Measurements from ENCODE around the gene TULP1.

TULP1 gene

GRCh38 chr6:35485402-35485877, 27.3 kb downstream of the TULP1 start:
- DNase-seq (ENCODE audit: extremely low read depth in 1 of 2, low read depth in 1 of 2), result no peak

GRCh38 chr6:35484921-35485392, 27.7 kb downstream of the TULP1 start:
- no peak for DNase-seq (ENCODE audit: extremely low read depth in 1 of 2, low read depth in 1 of 2)

DNA sequence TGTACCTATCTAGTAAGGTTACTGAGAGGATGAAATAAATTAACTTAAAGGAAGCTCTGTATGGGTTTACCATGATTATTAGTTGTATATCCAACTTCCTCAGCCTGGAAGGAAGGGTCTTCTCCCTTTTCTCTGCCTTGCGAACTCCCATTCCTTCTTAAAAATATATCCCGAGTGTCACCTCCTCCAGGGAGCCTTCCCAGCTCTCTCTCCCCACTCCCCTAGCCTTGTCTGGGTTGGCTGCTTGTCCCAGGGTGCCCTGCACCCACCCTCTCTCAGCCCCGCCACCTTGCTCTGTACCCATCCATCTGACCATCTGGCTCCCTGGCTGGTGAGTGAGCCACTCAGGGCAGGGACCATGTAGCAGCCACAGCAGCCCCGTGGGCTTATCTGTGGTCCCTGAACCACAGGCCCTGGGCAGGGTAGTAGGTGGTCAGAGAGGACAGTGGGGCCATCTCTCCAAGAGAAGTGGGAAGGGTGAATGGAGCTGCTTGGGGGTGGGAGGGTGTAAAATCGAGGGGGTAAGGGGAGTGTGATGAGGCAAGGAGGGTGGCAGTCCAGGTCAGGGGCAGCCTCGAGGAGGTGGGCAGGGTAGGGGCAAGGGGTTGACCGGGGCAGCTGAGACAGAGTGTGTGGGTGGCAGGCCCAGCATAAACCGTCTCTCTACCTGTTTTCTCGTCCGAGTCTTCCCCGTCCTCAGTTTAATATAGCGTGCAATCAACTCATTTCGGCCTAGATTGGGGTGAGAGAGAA, 28.6 kb downstream of the TULP1 start:
- no peak for DNase-seq (ENCODE audit: extremely low read depth in 1 of 2, low read depth in 1 of 2)

DNA sequence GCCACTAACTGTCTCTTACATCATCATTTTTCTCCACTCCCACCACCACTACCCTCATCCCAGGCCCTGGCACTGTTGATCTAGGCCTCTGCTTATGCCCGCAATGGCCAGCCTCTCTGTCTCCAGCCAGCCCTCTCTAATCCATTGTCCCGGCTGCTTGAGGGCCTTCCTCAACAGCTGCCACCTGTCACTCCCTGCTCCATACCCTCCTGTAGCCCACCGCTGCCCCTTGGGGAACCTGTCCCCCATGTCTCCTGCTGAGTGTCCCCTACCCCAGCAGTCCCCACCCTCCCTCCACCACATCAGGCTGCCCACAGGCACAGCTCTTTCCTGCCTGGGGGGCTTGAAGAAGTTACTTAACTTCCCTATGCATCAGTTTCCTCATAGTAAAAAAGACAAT, 29.2 kb downstream of the TULP1 start:
- DNase-seq (ENCODE audit: extremely low read depth in 1 of 2, low read depth in 1 of 2), result no peak

- no peak for DNase-seq (ENCODE audit: extremely low read depth in 1 of 2, low read depth in 1 of 2)
Measured at GRCh38 chr6:35483062-35483461, 29.6 kb downstream of the TULP1 start.

DNA sequence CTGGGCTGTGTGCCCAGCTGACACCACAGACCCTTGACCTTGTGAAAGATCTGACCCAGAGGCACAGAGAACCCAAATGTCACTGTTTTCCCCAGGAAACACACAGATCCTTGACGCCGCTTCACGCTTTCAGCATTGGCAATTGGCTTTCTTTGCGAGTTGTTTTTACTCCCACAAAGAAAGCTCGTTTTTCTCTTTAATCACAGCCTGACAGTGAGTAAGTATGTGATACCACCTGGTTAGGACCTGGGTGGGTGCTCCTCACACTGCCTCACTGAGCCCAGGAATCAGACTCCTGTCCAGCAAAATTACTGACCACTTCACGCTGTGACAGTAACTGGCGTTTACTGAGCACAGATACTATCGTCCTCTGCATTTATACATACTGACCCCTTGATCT, 31.5 kb downstream of the TULP1 start:
- no peak for DNase-seq (ENCODE audit: extremely low read depth in 1 of 2, low read depth in 1 of 2)

DNA sequence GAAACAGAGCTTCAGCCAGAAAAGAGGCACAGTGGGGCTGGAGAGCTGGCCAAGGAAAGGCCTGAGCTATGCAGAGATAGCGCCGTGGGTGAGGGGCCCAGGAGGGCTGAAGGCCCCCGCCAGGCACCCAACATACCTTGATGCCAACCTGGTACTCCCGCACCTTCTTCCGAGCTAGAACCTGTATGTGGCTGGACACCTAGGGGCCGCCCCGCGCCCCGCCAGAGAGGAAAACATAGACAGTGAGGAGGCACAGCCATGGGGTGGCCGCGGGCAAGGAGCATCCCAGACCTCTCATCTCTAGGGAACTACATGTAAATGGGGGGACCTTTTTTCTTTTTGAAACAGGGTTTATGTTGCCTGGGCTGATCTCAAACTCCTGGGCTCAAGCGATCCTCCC, 32.5 kb downstream of the TULP1 start:
- no peak for DNase-seq (ENCODE audit: extremely low read depth in 1 of 2, low read depth in 1 of 2)

- no peak for DNase-seq (ENCODE audit: extremely low read depth in 1 of 2, low read depth in 1 of 2)
Measured at GRCh38 chr6:35478259-35478658, 34.4 kb downstream of the TULP1 start.

DNA sequence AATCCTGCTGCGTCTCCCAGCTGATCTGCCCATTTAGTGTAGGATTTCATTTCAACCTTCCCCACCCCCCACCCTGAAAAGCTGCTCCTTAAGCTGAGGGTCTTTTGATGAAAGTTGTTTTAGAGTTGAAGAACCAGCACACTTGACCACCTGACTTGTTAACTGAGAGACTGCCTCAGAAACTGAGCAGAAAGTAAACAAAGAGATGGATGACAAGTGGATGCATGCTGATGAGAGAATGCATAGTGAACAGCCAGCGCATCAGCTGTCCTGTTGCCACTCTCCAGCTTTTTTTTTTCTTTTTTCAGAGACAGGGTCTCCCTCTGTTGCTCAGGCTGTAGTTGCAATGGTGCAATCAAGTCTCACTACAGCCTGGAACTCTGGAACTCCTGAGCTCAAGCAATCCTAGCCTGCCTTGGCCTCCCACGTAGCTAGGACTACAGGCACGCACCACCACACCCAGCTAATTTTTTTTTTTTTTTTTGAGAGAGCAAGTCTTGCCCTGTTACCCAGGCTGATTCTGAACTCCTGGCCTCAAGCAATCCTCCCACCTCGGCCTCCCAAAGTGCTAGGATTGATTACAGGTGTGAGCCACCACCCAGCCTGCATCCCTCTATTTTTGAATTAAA, 35.0 kb downstream of the TULP1 start:
- no peak for DNase-seq (ENCODE audit: extremely low read depth in 1 of 2, low read depth in 1 of 2)

GRCh38 chr6:35477028-35477427, 35.7 kb downstream of the TULP1 start:
- no peak for DNase-seq (ENCODE audit: extremely low read depth in 1 of 2, low read depth in 1 of 2)

GRCh38 chr6:35476004-35476403, 36.7 kb downstream of the TULP1 start:
- no peak for DNase-seq (ENCODE audit: extremely low read depth in 1 of 2, low read depth in 1 of 2)

GRCh38 chr6:35475573-35475972, 37.1 kb downstream of the TULP1 start:
- DNase-seq (ENCODE audit: extremely low read depth in 1 of 2, low read depth in 1 of 2), result no peak

- DNase-seq (ENCODE audit: extremely low read depth in 1 of 2, low read depth in 1 of 2), result no peak
Measured at GRCh38 chr6:35474942-35475570, 37.6 kb downstream of the TULP1 start.

- DNase-seq (ENCODE audit: extremely low read depth in 1 of 2, low read depth in 1 of 2), result no peak
Measured at GRCh38 chr6:35474131-35474941, 38.4 kb downstream of the TULP1 start.

GRCh38 chr6:35473850-35474130, 38.9 kb downstream of the TULP1 start:
- DNase-seq (ENCODE audit: extremely low read depth in 1 of 2, low read depth in 1 of 2), result no peak

- no peak for DNase-seq (ENCODE audit: extremely low read depth in 1 of 2, low read depth in 1 of 2)
Measured at GRCh38 chr6:35473075-35473849, 39.4 kb downstream of the TULP1 start.

- DNase-seq (ENCODE audit: extremely low read depth in 1 of 2, low read depth in 1 of 2), result no peak
Measured at GRCh38 chr6:35471836-35472345, 40.8 kb downstream of the TULP1 start.

- no peak for DNase-seq (ENCODE audit: extremely low read depth in 1 of 2, low read depth in 1 of 2)
Measured at GRCh38 chr6:35470663-35471120, 42.0 kb downstream of the TULP1 start.

DNA sequence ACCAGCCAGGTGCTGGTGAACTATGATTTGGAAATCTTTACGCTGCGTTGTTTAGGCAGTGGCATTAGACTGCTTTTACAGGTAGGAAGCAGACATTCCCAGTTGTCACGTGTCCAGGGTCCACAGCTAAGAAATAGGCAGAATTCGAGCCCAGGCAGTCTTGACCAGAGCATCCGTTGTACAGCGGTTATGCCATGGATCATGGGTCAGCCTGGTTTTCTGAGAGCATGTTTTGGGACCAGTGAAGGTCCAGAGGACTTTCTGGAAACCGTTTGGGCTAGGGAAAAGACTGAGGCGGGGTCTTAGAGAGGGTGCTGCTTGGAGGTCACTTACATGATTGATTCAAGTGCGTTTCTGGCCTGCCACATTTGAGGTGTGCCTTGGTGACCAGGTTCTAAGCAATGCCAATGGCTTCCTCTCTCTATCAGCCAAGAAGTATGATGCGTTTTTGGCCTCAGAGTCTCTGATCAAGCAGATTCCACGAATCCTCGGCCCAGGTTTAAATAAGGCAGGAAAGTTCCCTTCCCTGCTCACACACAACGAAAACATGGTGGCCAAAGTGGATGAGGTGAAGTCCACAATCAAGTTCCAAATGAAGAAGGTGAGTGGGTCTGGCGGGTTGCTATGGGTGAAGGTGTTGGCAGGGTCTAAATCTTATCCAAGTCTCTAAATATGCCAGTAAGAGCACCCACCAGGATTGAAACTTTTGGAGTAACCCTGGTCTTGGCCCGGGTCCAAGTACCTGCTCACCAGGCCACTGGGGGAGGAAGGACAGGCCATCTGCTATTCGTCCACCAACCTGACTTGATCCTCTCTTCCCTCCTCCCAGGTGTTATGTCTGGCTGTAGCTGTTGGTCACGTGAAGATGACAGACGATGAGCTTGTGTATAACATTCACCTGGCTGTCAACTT, 42.7 kb downstream of the TULP1 start:
- DNase-seq (ENCODE audit: extremely low read depth in 1 of 2, low read depth in 1 of 2), result no peak

Data from activated CD8-positive, alpha-beta memory T cell treated with anti-CD3 and anti-CD28 coated beads for 1 hour (primary cell).